ENCODE measurements around the gene PCSK4. TPM values are rescaled to one million over a fixed set of nuclear protein-coding genes. Genes with fewer than 3 reads are reported as not detected.
"Not testable (repeated sequence)": the region's sequence is repeated elsewhere in the genome, so short reads cannot be mapped to it uniquely, and the experiment has no call there.

PCSK4 gene
- total RNA-seq, 1 experiment from 2014 or later, result 0.34 TPM

DNA sequence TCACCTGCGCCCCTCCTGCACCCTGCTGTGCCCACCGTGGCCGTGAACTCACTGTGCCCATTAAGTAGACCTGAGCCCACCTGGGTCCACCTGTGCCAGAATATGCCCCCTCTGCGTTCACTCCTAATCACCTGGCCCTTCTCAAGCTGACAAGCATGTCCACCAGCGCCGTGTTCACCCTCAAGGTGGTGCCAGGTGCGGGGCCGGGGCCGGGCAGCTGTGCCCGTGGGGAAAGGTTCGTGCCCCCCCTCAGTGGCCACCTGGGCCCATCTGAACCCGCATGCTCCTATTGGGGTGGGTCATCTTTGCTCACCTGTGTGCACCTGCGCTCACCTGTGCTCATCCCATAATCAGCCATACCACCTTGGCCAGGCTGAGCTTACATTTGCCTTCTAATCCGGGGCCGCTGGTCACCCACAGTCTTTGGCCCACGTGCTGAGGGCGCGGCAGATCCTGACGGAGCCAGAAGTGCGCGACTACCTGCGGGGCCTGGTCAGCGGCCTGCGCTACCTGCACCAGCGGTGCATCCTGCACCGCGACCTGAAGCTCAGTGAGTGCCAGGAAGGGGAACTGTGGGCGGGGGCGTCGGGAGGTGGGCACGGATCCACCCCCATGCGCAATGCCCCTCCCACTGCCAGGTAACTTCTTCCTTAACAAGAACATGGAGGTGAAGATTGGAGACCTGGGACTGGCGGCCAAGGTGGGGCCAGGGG, 36.1 kb upstream of the PCSK4 start:
- Histone ChIP-seq H3K27ac (no peak overlapping the region), H3K4me3 (no peak overlapping the region), H3K9me3 (replicated peaks) (no peaks in the 10 kb centered on the region), H3K27me3 (replicated peaks) (peaks cover 41% of the 10 kb centered on the region), H3K4me1 (replicated peaks) (no peaks in the 10 kb centered on the region), H3K36me3 (no peaks in the 10 kb centered on the region)
- DNase-seq (ENCODE audit: low read depth in 1 of 2, low spot score in 2 of 2), result no peak

DNA sequence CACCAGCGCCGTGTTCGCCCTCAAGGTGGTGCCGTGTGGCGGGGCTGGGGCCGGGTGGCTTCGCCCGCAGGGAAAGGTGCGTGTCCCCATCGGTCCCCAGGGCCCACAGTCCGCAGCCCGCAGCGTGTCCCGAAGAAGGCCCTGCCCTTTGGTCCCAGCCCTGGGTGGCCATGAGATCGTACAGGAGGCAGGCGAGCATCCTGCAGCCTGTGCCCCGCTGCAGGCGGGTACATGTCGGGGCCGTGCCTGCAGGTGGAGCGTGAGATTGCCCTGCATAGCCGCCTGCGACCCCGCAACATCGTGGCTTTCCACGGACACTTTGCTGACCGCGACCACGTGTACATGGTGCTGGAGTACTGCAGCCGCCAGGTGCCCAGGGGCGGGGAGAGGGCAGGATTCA, 35.2 kb upstream of the PCSK4 start:
- Histone ChIP-seq H3K4me3 (no peak overlapping the region), H3K36me3 (no peaks in the 10 kb centered on the region), H3K27me3 (replicated peaks) (peaks cover 43% of the 10 kb centered on the region), H3K4me1 (replicated peaks) (no peaks in the 10 kb centered on the region), H3K9me3 (replicated peaks) (no peaks in the 10 kb centered on the region), H3K27ac (no peak overlapping the region)
- DNase-seq (ENCODE audit: low read depth in 1 of 2, low spot score in 2 of 2), result no peak

- H3K27ac ChIP-seq, result no peak overlapping the region
- H3K4me3 ChIP-seq, result no peak overlapping the region
- H3K4me1 ChIP-seq (replicated peaks), result no peaks in the 10 kb centered on the region
- no peaks in the 10 kb centered on the region for H3K36me3 ChIP-seq
- DNase-seq (ENCODE audit: low read depth in 1 of 2, low spot score in 2 of 2), result no peak
- H3K9me3 ChIP-seq (replicated peaks), result no peaks in the 10 kb centered on the region
- H3K27me3 ChIP-seq (replicated peaks), result peaks cover 43% of the 10 kb centered on the region
Measured at GRCh38 chr19:1524972-1525325, 34.8 kb upstream of the PCSK4 start.

DNA sequence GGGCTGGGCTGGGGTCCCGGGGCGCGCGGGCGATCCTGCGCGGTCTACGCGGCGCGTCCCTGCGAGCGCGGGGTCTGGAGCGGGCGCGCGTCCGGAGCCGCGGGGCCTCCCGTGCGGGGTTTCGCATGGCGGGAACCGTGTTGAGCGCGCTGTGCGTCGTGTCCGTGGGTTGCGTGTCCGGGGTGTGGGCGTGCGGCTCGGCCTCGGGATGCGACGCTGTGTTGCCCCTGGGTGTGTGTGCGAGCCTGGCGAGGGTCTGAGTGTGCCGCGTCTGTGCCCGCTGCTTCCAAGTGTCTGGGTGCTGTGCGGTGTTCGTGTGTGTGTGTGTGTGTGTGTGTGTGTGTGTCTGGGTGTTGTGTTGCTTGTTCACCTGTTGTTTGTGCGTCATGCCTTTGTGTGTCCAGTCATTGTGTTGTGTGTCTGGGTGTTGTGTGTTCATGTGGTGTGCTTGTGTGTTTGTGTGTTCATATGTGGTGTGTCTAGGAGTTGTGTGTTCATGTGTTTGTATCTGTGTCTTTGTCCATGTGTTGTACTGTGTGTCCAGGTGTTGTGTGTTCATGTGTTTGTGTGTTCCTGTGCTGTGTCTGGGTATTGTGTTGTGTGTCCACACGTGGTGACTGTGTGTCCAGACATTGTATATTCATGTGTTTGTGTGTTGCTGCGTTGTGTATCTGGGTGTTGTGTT, 34.3 kb upstream of the PCSK4 start:
- no peak for DNase-seq (ENCODE audit: low read depth in 1 of 2, low spot score in 2 of 2)
- Histone ChIP-seq H3K27ac (no peak overlapping the region), H3K36me3 (no peaks in the 10 kb centered on the region), H3K27me3 (replicated peaks) (peaks cover 43% of the 10 kb centered on the region), H3K4me1 (replicated peaks) (no peaks in the 10 kb centered on the region), H3K9me3 (replicated peaks) (no peaks in the 10 kb centered on the region), H3K4me3 (no peak overlapping the region)

GRCh38 chr19:1523412-1524286, 33.5 kb upstream of the PCSK4 start, which contains the start of gene PLK5:
TSS of gene PLK5 (plus strand) at chr19:1524077. CDS start at chr19:1526997, 2,920 bp downstream.
- no peak for DNase-seq (ENCODE audit: low read depth in 1 of 2, low spot score in 2 of 2)
- H3K27ac ChIP-seq, result no peak within 1 kb of the TSS
- H3K27me3 ChIP-seq (replicated peaks), result peaks cover 43% of the 10 kb centered on the region
- no peaks in the 10 kb centered on the region for H3K4me1 ChIP-seq (replicated peaks)
- no peak within 1 kb of the TSS for H3K4me3 ChIP-seq
- H3K9me3 ChIP-seq (replicated peaks), result no peaks in the 10 kb centered on the region
- no peaks in the 10 kb centered on the region for H3K36me3 ChIP-seq

DNA sequence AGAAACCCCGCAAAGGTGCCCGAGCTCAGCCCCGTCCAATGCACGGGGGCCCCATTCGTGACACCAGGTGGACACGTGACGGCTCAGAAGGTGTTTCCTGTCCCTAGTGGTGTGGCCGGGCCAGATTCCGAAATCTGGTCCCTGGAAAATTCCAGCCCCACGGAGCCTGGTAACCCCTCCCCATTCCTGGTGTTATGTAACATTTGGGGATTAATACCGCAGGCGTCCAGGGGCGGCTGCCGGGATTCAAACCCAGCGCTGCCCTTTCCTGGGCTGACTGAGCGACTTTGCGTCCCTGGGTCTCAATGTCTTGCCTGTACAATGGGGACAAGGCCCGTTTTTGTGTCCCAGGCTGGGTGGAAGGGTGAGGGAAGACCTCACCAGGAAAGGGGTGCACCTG, 32.7 kb upstream of the PCSK4 start:
- DNase-seq (ENCODE audit: low read depth in 1 of 2, low spot score in 2 of 2), result no peak
- H3K9me3 ChIP-seq (replicated peaks), result no peaks in the 10 kb centered on the region
- H3K27ac ChIP-seq, result no peak overlapping the region
- H3K36me3 ChIP-seq, result no peaks in the 10 kb centered on the region
- no peak overlapping the region for H3K4me3 ChIP-seq
- H3K4me1 ChIP-seq (replicated peaks), result no peaks in the 10 kb centered on the region
- H3K27me3 ChIP-seq (replicated peaks), result peaks cover 43% of the 10 kb centered on the region

DNA sequence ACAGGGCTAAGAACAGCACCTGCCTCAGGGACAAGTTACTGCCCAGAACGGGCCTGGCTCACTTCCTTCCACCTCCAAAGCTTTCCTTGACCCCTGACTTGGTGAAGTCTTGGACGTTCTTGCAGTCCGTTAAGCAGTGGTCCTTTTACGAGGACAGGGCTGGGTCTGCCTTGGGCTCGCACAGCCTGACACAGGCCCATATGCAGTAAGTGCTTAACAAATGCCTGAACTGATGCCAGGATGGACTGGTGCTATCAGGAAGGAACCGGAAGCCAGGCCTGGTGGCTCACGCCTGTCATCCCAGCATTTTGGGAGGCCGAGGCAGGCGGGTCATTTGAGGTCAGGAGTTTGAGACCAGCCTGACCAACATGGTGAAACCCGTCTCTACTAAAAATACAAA, 31.9 kb upstream of the PCSK4 start:
- H3K4me1 ChIP-seq (replicated peaks), result no peaks in the 10 kb centered on the region
- no peak overlapping the region for H3K27ac ChIP-seq
- no peaks in the 10 kb centered on the region for H3K9me3 ChIP-seq (replicated peaks)
- no peaks in the 10 kb centered on the region for H3K36me3 ChIP-seq
- H3K27me3 ChIP-seq (replicated peaks), result peaks cover 43% of the 10 kb centered on the region
- DNase-seq (ENCODE audit: low read depth in 1 of 2, low spot score in 2 of 2), result no peak
- H3K4me3 ChIP-seq, result no peak overlapping the region

GRCh38 chr19:1521636-1522035, 31.5 kb upstream of the PCSK4 start:
- Histone ChIP-seq H3K36me3 (no peaks in the 10 kb centered on the region), H3K9me3 (replicated peaks) (no peaks in the 10 kb centered on the region), H3K27ac (no peak overlapping the region), H3K4me3 (no peak overlapping the region), H3K27me3 (replicated peaks) (peaks cover 43% of the 10 kb centered on the region), H3K4me1 (replicated peaks) (no peaks in the 10 kb centered on the region)
- DNase-seq (ENCODE audit: low read depth in 1 of 2, low spot score in 2 of 2), result no peak

- Histone ChIP-seq H3K4me3 (no peak overlapping the region), H3K9me3 (replicated peaks) (0 out of 2 replicates have a peak, but pooled peaks cover 2% of the 10 kb centered on the region), H3K4me1 (replicated peaks) (no peaks in the 10 kb centered on the region), H3K27ac (no peak overlapping the region), H3K36me3 (no peaks in the 10 kb centered on the region), H3K27me3 (replicated peaks) (peaks cover 35% of the 10 kb centered on the region)
- no peak for DNase-seq (ENCODE audit: low read depth in 1 of 2, low spot score in 2 of 2)
Measured at GRCh38 chr19:1520203-1520780, 30.1 kb upstream of the PCSK4 start.

GRCh38 chr19:1519802-1520201, 29.7 kb upstream of the PCSK4 start:
- H3K9me3 ChIP-seq (replicated peaks); H3K27ac ChIP-seq; H3K4me3 ChIP-seq; H3K4me1 ChIP-seq (replicated peaks); H3K36me3 ChIP-seq; DNase-seq (ENCODE audit: low read depth in 1 of 2, low spot score in 2 of 2): not testable (repeated sequence)
- peaks cover 30% of the 10 kb centered on the region for H3K27me3 ChIP-seq (replicated peaks)

- Histone ChIP-seq H3K4me1 (replicated peaks) (peaks cover 7% of the 10 kb centered on the region), H3K27me3 (replicated peaks) (peaks cover 19% of the 10 kb centered on the region), H3K36me3 (no peaks in the 10 kb centered on the region), H3K9me3 (replicated peaks) (0 out of 2 replicates have a peak, but pooled peaks cover 2% of the 10 kb centered on the region), H3K27ac (no peak overlapping the region), H3K4me3 (no peak overlapping the region)
- DNase-seq (ENCODE audit: low read depth in 1 of 2, low spot score in 2 of 2), result no peak
Measured at GRCh38 chr19:1518471-1518870, 28.3 kb upstream of the PCSK4 start.

GRCh38 chr19:1516395-1516753, 26.2 kb upstream of the PCSK4 start:
- no peaks in the 10 kb centered on the region for H3K36me3 ChIP-seq
- DNase-seq (ENCODE audit: low read depth in 1 of 2, low spot score in 2 of 2), result no peak
- H3K4me3 ChIP-seq, result no peak overlapping the region
- H3K27me3 ChIP-seq (replicated peaks), result peaks cover 2% of the 10 kb centered on the region
- no peak overlapping the region for H3K27ac ChIP-seq
- peaks cover 17% of the 10 kb centered on the region for H3K4me1 ChIP-seq (replicated peaks)
- H3K9me3 ChIP-seq (replicated peaks), result peaks cover 2% of the 10 kb centered on the region; the same call in 1 of the 2 replicates

- Histone ChIP-seq H3K9me3 (replicated peaks) (peaks cover 2% of the 10 kb centered on the region; the same call in 1 of the 2 replicates), H3K36me3 (no peaks in the 10 kb centered on the region), H3K4me3 (no peak overlapping the region), H3K27me3 (replicated peaks) (no peaks in the 10 kb centered on the region; the same call in none of the 2 replicates), H3K4me1 (replicated peaks) (peaks cover 17% of the 10 kb centered on the region), H3K27ac (no peak overlapping the region)
- DNase-seq (ENCODE audit: low read depth in 1 of 2, low spot score in 2 of 2), result no peak
Measured at GRCh38 chr19:1514986-1515721, 25.0 kb upstream of the PCSK4 start.

Measured in SJSA1 (cell line).